ENCODE measurements around the gene SLAMF6. TPM values are rescaled to one million over a fixed set of nuclear protein-coding genes. Genes with fewer than 3 reads are reported as not detected.

The SLAMF6 gene
- polyA plus RNA-seq, 1 donor (not counting 4 experiments of a cell fraction or from before 2014, with no cell fraction given), result not detected

- no peak overlapping the region for H3K9ac ChIP-seq (ENCODE audit: control insufficient read depth, extremely low read depth, insufficient read depth, low read length)
- H3K9me1 ChIP-seq (ENCODE audit: control insufficient read depth, extremely low read depth, insufficient read depth, low read length), result no peaks in the 10 kb centered on the region
- no peak for FAIRE-seq
- H3K27ac ChIP-seq (ENCODE audit: control insufficient read depth, insufficient read depth, low read length), result no peak overlapping the region
- H3K4me1 ChIP-seq (ENCODE audit: control insufficient read depth, extremely low read depth, insufficient read depth, low read length), result no peaks in the 10 kb centered on the region
- H3K4me2 ChIP-seq (ENCODE audit: control insufficient read depth, extremely low read depth, insufficient read depth, low read depth, low read length), result no peak overlapping the region
- no peaks in the 10 kb centered on the region for H3K79me2 ChIP-seq (ENCODE audit: control insufficient read depth, insufficient read depth, low read length)
- H2AFZ ChIP-seq (ENCODE audit: control insufficient read depth, low read length), result no peak overlapping the region
- no peak for DNase-seq (ENCODE audit: low read depth, low spot score)
- dilution Hi-C loops (cut with MboI; ENCODE audit: extremely low pct_ligation_motif_present, low sequenced_read_pairs), result no loop called here
- no peak overlapping the region for H3K4me3 ChIP-seq (ENCODE audit: control insufficient read depth in 2 of 3, extremely low read depth in 1 of 3, insufficient read depth in 2 of 3, low read depth in 1 of 3, low read length in 3 of 3)
- no peaks in the 10 kb centered on the region for H3K36me3 ChIP-seq (ENCODE audit: control insufficient read depth in 2 of 2, extremely low read depth in 1 of 2, insufficient read depth in 2 of 2, low read length in 2 of 2)
- no peak for TF ChIP-seq CTCF (optimal IDR thresholded peaks at IDR 0.05 in 1 of 3, IDR thresholded peaks at IDR 0.05 in 1 of 3, conservative IDR thresholded peaks at IDR 0.05 in 1 of 3; ENCODE audit: extremely low read depth in 1 of 3, insufficient read depth in 2 of 3, low read length in 3 of 3)
- TF ChIP-seq EZH2 (IDR thresholded peaks at IDR 0.05; ENCODE audit: low read length), result no peak
- H3K27me3 ChIP-seq (ENCODE audit: control insufficient read depth, extremely low read depth, insufficient read depth, low read length), result no peaks in the 10 kb centered on the region
- no peaks in the 10 kb centered on the region for H3K9me3 ChIP-seq (ENCODE audit: control insufficient read depth, low read depth, low read length)
- H4K20me1 ChIP-seq (ENCODE audit: control insufficient read depth, extremely low read depth, insufficient read depth, low read length), result no peaks in the 10 kb centered on the region
Observed at GRCh38 chr1:160496334-160496733, 26.7 kb downstream of the SLAMF6 start.

GRCh38 chr1:160494620-160495019 is 28.4 kb downstream of the SLAMF6 start:
- H3K27ac ChIP-seq (ENCODE audit: control insufficient read depth, insufficient read depth, low read length), result no peak overlapping the region
- FAIRE-seq (no peak), DNase-seq (ENCODE audit: low read depth, low spot score) (no peak)
- no peaks in the 10 kb centered on the region for H3K79me2 ChIP-seq (ENCODE audit: control insufficient read depth, insufficient read depth, low read length)
- H2AFZ ChIP-seq (ENCODE audit: control insufficient read depth, low read length), result no peak overlapping the region
- H3K36me3 ChIP-seq (ENCODE audit: control insufficient read depth in 2 of 2, extremely low read depth in 1 of 2, insufficient read depth in 2 of 2, low read length in 2 of 2), result no peaks in the 10 kb centered on the region
- no peak overlapping the region for H3K9ac ChIP-seq (ENCODE audit: control insufficient read depth, extremely low read depth, insufficient read depth, low read length)
- no peaks in the 10 kb centered on the region for H3K9me1 ChIP-seq (ENCODE audit: control insufficient read depth, extremely low read depth, insufficient read depth, low read length)
- H3K9me3 ChIP-seq (ENCODE audit: control insufficient read depth, low read depth, low read length), result no peaks in the 10 kb centered on the region
- TF ChIP-seq CTCF (optimal IDR thresholded peaks at IDR 0.05 in 1 of 3, IDR thresholded peaks at IDR 0.05 in 1 of 3, conservative IDR thresholded peaks at IDR 0.05 in 1 of 3; ENCODE audit: extremely low read depth in 1 of 3, insufficient read depth in 2 of 3, low read length in 3 of 3) (peak; percentile 23 to 65 (median 47)), EZH2 (IDR thresholded peaks at IDR 0.05; ENCODE audit: low read length) (no peak)
- H4K20me1 ChIP-seq (ENCODE audit: control insufficient read depth, extremely low read depth, insufficient read depth, low read length), result no peaks in the 10 kb centered on the region
- dilution Hi-C loops (cut with MboI; ENCODE audit: extremely low pct_ligation_motif_present, low sequenced_read_pairs), result no loop called here
- no peak overlapping the region for H3K4me3 ChIP-seq (ENCODE audit: control insufficient read depth in 2 of 3, extremely low read depth in 1 of 3, insufficient read depth in 2 of 3, low read depth in 1 of 3, low read length in 3 of 3)
- H3K27me3 ChIP-seq (ENCODE audit: control insufficient read depth, extremely low read depth, insufficient read depth, low read length), result no peaks in the 10 kb centered on the region
- H3K4me1 ChIP-seq (ENCODE audit: control insufficient read depth, extremely low read depth, insufficient read depth, low read length), result no peaks in the 10 kb centered on the region
- H3K4me2 ChIP-seq (ENCODE audit: control insufficient read depth, extremely low read depth, insufficient read depth, low read depth, low read length), result no peak overlapping the region

Measured in keratinocyte (primary cell).